Activated CD4-positive, alpha-beta T cell treated with anti-CD3 and anti-CD28 coated beads for 4 hours (primary cell): Measurements from ENCODE around the gene AP1M2.

Experiments
- DNase-seq, 2 donors: peaks; one replicate each; pipeline ENCODE4 v3.0.0-alpha.2; 2020

Gene AP1M2

DNA sequence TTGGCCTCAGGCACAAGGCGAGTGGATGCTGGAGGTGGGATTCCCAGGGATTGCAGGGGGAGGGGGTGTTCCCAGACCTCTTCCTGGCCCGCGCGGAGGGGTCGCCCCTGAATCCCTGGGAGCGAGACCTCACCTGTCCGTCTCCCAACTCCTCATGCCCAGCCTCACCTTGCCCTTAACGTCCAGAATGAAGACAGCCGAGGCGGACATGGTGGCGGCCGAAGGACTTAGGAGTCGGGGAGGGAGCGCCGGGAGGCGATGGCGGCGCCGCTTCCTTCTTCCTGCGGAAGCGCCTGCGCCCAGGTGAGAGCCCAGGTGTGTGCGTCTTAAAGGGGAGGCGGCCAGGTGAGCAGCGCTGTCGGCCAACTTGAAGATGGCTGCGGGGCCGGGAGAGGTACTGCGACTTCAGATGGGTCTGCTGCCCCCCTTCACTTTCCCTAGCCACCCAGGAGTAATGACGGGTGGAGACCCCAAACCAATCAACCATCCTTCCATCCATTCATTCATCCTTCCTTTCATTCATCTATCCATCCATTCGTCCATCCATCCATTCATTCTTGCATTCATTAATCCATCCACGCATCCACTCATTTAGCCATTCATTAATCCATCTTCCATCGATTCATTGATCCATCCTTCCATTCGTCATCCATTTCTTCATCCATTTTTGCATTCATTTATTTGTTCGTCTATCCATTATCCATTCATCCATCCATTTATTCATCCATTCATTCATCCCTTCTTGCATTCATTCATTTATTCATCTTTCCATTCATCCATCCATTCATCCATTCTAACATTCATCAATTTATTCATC lies at the start of gene AP1M2:
AP1M2 (minus strand) TSS at position 291 of the 817 bp plus-strand sequence; CDS start at position 210, 81 bp downstream.
- DNase-seq, result no peak

DNA sequence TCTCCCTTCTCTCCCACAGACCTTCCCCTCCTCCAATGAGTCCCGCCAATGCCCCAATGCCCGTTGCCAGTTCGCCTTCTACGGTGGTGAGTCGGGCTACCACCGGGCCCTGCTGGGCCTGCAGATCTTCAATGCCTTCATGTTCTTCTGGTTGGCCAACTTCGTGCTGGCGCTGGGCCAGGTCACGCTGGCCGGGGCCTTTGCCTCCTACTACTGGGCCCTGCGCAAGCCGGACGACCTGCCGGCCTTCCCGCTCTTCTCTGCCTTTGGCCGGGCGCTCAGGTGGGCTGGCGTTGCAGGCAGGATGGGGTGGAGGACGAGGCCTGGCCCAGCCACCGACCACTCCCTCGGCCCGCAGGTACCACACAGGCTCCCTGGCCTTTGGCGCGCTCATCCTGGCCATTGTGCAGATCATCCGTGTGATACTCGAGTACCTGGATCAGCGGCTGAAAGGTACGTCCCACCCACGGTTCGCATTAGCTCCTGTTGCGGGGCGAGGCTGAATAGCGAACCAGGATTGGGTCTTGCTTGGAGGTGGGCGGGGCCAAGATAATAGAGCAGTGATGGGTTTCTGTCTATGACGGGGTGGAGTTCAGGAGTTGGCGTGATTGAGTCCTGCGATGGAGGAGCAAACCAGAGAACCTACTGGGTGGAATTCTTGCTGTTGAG lies 49.3 kb upstream of the AP1M2 start:
- no peak for DNase-seq

DNA sequence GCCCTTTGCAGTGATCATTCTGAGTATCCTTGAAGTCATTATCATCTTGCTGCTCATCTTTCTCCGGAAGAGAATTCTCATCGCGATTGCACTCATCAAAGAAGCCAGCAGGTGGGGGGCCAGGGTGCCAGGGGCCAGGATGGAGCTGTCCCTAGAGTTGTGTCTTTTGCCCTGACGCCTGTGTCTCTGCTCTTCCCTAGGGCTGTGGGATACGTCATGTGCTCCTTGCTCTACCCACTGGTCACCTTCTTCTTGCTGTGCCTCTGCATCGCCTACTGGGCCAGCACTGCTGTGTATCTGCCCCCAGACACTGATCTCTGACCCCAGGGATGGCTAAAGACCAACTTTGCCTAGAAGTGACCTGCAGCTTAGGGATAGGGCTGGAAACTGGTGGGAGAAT lies 47.9 kb upstream of the AP1M2 start:
- DNase-seq, result no peak

DNA sequence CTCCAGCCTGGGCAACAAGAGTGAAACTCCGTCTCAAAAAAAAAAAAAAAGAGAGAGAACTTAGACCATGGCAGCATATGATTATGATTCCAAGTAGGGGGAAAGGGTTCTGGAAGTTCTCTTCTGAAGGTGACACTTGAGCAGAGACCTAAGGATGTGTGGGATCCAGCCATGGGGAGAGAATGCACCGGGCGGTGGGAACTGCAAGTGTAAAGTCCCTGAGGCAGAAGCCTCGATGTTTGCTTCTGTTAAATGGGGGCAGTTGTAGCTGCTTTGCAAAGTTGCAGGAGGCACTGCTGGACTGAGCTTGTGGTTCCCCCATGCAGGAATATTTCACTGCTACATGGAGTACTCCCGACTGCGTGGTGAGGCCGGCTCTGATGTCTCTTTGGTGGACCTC lies 47.3 kb upstream of the AP1M2 start:
- no peak for DNase-seq

DNA sequence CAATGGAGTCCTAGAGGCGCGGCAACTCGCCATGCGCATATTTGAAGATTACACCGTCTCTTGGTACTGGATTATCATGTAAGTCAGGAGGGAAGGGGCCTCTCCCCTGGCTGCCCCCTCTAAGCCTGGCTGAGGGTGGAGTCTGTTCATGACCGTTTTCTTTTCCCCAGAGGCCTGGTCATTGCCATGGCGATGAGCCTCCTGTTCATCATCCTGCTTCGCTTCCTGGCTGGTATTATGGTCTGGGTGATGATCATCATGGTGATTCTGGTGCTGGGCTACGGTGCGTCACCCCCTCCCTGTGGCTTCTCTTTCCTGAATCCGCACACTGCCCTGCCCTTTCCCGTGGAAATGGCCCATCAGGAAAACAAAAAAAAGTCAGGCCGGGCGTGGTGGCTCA lies 44.8 kb upstream of the AP1M2 start:
- no peak for DNase-seq

DNA sequence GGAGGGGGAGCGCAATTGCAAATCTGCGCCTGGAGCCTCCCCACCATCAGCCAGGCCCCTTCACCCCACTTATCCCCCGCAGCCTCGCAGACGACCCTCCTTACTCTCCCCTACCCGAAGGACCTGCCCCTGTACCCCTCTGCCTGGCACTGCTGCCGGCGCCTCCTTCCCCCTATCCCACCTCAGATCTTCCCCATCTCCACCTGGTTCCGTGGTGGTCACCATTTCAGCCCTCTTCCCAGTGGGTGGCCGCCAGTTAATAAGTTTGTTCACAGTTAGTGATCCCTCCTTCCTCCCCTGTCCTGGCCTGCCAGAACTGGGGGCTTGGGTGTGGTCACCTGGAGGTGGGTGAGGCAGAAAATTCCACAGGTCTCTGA lies 38.6 kb upstream of the AP1M2 start:
- DNase-seq, result no peak

DNA sequence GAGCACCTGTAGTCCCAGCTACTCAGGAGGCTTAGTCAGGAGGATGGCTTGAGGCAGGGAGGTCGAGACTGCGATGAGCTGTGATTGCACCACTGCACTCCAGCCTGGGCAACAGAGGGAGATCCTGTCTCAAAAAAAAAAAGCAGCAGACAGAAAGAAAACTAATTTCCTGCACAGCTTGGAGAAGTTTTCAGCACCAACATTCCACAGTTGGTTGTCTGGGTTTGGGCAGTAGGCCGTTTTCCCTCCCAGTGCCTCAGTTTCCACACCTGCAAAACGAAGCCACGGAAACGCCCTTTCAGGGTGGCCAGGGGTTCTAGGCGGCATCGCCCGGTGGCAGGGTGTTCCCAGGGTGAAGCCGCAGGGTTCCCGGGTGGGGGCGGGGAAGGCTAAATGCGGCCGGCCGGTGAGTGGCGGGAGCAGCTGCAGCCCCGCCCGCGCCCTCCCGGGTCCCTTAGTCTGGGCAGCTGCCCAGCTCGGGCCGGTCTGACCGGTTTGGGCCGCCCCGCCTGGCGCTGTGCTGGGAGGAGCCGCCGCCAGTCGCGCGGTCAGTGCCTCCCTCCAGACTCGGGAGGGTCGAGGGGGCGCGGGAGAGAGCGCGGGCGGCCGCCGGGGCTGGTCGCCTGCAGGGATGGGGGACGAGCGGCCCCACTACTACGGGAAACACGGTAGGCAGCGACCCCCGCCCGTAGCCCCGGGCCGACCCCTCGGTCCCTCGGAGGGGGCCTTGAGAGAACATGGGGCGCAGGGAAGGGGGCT lies 38.1 kb upstream of the AP1M2 start, which contains the start of gene SLC44A2:
SLC44A2 (plus strand) TSS at position 551 of the 759 bp plus-strand sequence; CDS start at position 632, 81 bp downstream.
- no peak for DNase-seq

DNA sequence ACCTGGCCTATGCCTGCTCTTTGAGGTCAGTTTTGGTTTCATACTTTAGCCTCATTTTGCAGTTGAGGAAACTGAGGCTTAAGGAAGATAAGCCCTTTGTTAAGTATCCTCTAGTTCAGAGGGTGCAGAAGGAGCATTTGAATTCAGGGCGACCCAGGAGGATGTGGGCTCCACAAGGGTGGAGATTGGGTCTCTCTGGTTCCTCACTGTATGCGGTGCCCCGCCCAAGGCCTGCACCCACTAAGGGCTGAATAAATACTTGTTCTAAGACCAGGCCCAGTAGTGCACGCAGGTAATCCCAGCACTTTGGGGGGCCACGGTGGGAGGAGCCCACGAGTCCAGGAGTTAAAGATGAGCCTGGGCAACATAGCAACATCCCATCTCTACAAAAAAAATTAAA lies 37.5 kb upstream of the AP1M2 start:
- no peak for DNase-seq

DNA sequence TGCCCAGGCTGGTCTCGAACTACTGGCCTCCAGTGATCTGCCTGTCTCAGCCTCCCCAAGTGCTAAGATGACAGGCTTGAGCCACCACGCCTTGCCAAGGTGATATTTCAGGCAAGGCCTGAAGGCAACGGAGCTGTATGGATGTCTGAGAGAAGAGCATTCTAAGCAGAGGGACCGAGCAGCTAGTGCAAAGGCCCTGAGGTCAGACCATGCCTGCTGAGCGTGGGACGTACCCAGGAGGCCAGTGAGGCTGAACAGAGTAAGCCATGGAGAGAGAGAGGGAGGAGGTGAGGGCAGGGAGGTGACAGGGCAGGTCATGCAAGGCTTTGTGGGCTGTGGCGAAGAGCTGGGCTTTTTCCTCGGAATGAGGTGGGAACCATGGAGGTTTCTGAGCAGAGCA lies 34.9 kb upstream of the AP1M2 start:
- DNase-seq, result no peak

DNA sequence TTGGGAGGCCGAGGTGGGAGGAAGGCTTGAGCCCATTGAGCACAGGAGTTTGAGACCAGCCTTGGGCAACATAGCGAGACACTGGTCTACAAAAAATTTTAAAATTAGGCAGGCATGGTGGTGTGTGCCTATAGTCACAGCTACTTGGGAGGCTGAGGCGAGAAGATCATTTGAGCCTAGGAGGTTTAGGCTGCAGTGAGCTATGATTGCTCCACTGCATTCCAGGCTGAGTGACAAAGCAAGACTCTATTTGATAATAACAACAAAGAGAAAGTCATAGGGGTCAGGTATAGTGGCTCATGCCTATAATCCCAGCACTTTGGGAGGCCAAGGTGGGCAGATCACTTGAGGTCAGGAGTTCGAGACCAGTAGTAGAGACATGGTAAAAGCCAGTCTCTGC lies 33.7 kb upstream of the AP1M2 start:
- DNase-seq, result no peak

DNA sequence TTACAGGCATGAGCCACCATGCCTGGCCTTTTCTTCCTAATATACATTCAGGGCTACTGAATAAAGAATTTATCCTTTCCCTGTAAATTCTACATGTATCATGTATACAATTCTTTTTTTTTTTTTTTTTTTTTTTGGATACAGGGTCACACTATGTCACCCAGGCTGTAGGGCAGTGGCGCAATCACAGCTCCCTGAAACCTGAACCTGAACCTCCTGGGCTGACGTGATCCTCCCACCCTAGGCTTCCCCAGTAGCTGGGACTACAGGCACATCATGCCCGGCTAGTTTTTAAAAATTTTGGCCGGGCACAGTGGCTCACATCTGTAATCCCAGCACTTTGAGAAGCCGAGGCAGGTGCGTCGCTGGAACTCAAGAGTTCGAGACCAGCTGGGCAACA lies 31.7 kb upstream of the AP1M2 start:
- no peak for DNase-seq

DNA sequence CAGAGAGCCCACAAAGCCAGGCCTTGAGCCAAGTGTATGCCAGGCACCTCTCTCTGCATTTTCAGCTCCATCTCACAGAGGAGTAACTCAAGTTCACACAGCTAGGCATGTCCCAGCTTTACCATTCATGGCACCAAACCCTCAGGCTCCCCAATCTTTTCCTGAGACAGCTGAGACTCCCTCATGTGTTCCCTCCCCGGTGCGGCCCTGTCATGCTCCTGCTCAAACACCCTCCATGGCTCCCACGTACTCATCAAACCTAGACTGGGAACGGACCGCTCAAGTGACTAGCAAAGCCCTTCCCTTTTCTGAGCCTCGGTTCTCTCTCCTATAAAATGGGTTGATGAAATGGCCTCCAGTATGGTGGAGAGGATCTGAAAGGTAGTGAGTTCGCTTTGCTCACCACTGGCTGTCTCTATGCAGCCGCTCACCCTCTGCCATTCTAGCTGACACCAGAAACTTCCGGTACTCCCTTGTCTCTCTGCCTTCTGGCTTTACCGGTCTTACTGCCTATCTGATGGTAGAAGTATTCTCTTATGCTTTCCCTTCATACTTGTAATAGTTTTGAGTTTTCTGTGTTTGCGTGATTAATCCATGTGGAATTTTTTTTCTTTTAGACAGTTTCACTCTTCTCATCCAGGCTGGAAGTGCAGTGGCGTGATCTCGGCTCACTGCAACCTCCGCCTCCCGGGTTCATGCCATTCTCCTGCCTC lies 30.5 kb upstream of the AP1M2 start:
- DNase-seq, result no peak

DNA sequence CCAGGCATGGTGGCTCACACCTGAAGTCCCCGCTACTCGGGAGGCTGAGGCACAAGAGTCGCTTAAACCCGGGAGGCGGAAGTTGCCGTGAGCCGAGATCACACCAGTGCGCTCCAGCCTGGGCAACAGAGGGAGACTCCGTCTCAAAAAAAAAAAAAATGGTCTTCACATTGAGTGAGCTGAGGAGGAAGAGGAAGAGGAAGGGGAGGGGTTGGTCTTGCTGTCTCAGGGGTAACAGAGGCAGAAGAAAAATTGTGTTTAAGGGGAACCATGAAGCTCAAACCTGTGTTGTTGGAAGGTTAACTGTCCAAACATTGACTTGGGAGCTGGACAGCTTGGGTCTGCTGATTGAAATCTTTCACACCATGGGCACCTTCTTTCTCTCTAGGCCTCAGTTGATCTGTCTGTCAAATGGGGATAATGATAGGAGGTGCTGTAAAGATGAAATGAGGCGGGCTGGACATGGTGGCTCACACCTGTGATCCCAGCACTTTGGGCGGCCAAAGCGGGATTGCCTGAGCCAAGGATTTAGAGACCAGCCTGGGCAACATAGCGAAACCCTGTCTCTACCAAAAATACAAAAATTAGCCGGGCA lies 28.4 kb upstream of the AP1M2 start:
- DNase-seq, result no peak

DNA sequence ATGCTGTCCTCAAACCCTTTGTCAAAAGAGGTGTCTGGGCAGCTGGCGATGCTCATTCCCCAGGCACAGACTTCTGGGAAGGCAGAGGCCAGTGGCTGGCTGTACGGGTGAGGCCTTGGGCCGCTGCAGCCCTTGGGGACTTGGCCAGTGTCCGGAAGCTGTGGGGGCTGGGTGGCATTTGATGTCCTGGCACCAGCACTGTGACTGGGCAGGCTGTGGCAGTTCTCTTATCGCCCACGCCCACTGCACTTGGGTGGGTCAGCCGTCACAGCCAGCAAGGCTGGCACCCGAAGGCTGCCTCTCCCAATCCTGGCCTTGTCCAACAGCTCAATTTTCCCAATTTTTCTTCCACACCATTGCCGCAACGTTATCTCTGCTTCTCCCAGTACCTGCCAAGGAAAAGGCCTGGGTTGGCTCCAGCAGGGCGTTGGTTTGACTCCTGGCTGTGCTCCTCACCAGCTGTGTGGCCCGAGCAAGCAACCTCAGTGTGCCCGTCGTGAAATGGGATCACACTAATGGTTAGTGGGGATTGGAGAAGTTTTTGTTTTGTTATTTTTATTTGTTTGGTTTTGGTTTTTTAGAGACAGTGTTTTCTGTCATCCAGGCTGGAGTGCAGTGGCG lies 25.5 kb upstream of the AP1M2 start:
- DNase-seq, result no peak

DNA sequence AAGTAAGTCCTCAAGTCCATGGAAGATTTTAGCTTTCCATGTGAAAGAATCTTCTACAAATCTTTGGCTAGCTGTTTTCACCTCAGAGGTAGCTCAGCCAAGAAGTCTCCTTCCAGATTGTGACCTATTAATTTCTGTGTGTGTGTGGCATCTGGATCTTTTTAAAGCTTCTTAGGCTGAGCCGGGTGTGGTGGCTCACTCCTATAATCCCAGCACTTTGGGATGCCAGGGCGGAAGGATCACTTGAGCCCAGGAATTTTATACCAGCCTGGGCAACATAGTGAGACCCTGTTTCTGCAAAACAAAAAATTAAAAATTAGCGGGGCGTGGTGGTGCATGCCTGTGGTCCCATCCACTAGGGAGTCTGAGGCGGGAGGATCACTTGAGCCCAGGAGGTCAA lies 24.8 kb upstream of the AP1M2 start:
- DNase-seq, result no peak

DNA sequence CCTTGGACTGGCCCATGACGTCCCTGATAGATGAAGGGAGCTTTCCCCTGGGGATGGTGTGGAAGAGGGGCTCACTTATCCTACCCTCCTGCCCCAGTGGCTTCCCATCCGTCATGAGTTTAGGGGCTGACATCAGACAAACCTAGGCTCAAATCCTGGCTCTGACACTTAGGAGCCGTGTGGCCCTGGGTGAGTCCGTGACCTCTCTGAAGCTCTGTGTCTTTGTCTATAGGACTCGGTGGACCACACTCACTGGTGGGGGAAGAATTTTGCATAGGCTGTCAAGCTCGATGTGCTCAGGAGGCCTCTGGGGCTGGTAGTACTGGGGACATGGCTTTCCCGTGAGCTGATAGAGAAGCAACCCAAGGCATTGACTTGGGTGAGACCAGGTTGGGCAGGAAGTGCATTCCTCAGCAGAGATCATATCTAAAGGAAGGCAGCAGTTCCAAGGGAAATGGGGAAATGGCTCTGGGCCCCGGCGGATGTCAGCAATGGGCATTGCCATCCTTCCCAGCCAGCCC lies 17.4 kb upstream of the AP1M2 start:
- peak in 1 of 2 donors; percentile 10 for DNase-seq

DNA sequence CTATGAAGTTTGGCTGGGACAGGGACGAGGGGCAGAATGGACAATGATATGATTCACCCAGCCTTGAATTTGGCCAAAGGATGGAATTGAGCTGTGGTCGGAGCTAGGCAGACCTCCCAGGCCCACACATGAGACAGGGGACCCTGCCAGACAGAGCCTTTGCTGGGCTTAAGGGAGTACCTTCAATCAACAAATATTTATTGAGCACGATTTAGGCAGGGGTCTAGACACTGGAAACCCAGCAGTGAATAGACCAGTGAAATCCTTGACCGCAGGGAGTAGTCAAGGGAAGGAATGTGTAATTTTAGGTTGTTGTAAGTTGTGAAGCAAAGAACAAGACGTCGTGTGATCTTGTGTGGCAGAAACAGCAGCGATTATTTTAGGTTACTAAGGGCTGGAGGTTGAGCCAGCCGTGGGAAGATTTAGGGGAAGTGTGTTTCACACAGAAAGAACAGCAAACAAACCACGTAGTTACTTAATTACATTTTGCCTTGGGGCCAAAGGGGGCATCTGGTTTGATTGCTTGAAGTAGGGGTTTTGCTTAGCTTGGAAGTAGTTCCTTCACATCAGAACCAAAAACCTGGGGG lies 16.9 kb upstream of the AP1M2 start:
- DNase-seq, result peak; percentile 26 to 34

DNA sequence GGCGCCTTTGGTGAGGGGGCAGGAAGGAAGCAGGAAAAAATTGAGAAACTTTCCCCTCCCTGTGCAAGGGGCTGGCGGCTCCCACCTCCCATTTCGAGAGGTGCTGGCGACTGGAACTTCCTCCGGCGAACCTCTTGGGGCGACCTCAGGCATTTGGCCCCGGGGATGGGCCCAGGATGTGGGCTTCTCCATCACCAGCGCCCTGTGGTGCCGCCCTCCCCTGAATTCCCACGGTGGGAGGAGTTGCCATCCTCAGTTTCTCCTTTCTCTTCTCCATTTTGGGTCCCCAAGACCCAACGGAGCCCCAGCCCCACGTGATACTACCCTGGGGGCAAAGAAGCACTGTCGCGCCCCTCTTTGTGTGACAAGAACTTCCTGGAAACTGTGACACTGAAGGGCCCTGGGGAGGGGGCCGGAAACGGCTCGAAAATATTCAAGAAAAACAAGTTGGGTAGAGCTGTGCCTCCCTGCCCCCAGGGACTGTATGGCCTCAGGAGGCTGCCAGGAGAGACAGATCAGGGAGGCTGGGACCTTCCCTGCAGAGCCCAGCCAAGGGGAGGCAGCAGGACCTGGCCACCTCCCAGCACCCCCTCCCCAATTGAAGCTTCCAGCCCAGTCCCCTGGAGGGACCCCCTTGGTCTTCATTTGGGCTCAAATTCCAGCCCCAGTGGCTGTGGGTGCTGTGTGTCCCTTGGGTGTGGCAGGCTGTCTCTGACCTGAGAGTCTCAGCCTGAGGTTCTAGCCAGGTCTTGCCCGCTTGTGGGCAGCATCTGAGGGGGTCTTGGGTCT lies 16.2 kb upstream of the AP1M2 start:
- peak; percentile 76 to 79 for DNase-seq

DNA sequence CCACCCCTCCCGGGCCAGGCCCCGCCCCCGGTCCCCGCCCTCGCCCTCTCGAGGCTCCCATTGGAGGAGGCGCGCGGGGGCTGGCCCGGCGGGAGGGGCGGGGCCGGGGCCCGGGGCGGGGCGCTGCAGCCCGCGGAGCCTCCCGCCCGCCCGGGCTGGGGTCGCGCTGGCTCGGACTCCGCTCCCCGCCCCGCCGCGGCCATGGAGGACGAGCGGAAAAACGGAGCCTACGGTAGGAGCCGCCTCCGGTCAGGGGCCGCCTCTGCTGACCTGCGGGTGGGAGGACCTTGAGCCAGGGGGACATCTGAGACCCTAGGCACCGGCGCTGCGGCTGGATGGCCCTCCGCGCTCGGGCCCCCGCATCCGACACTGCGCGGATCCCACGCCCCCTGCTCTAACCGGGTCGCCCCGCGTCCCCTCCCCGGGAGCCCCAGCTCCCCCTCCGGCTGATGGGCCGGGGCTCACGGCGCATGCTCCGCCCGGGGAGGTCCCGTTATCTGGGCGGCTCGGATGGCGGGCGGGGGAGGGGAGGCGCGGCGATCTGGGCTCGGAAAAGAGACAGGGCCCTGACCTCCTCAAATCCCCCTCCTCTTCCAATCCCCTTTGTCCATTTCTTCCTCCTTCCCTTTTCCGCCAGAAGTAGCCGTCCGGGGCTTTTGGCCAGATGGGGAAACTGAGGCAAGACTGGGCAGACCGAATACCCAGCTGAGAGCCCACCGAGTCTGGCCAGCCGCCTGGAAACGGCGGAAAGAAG lies 15.4 kb upstream of the AP1M2 start:
- peak; percentile 88 to 89 for DNase-seq

DNA sequence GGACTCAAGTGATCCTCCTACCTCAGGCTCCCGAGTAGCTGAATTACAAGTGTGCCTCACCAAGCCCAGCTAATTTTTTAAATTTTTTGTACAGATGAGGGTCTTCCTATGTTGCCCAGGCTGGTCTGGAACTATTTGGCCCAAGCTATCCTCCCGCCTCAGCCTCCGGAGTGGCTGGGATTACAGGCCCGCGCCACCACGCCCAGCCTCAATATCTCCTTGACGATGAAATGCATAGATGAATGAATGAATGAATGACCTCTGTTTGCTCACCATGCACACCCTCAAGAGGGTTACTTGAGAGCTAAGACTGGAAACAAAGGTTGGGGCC lies 14.9 kb upstream of the AP1M2 start:
- DNase-seq, result no peak
